Measurements from ENCODE around the gene ZNF384. TPM values are rescaled to one million over a fixed set of nuclear protein-coding genes. Genes with fewer than 3 reads are reported as not detected.

Gene ZNF384
- total and polyA plus RNA-seq, 10 of the 15 experiments (the other 5 are each of a cell fraction or from before 2014, with no cell fraction given), result 0.46 to 81.5 (median 30.5) TPM

GRCh38 chr12:6723607-6724408 lies 34.6 kb upstream of the ZNF384 start, which contains the start of gene COPS7A (continued):
- TF ChIP-seq USF1 (IDR thresholded peaks at IDR 0.05; ENCODE audit: borderline replicate concordance, extremely low read length, insufficient read depth, low read depth, low read length), result peak; percentile 93
- no peak for TF ChIP-seq BCL3 (IDR thresholded peaks at IDR 0.05; ENCODE audit: borderline replicate concordance, insufficient read depth, low read depth, low read length, poor library complexity, severe bottlenecking)
- peak; percentile 79 for TF ChIP-seq TCF3 (IDR thresholded peaks at IDR 0.05; ENCODE audit: borderline replicate concordance, insufficient read depth, low read depth, low read length)
- peak; percentile 98 for TF ChIP-seq GABPA (IDR thresholded peaks at IDR 0.05; ENCODE audit: low read depth)
- TF ChIP-seq KAT2A (conservative IDR thresholded peaks at IDR 0.05; ENCODE audit: control insufficient read depth, low read depth, low read length), result no peak
- TF ChIP-seq SMARCA5 (IDR thresholded peaks at IDR 0.05), result no peak
- TF ChIP-seq ZBED1 (IDR thresholded peaks at IDR 0.05; ENCODE audit: borderline replicate concordance), result no peak; the same call in 1 of the 2 replicates
- peak; percentile 59 for TF ChIP-seq SREBF2 (IDR thresholded peaks at IDR 0.05; ENCODE audit: low read length)
- TF ChIP-seq SKIL (IDR thresholded peaks at IDR 0.05; ENCODE audit: low read depth, poor library complexity, severe bottlenecking), result peak; percentile 80
- TF ChIP-seq RBBP5 (conservative IDR thresholded peaks at IDR 0.05), result no peak
- no peak; the same call in 1 of the 2 replicates for TF ChIP-seq BRCA1 (IDR thresholded peaks at IDR 0.05; ENCODE audit: low read depth, low read length)
- TF ChIP-seq RELA (IDR thresholded peaks at IDR 0.05; ENCODE audit: borderline replicate concordance, partially characterized antibody), result peak; percentile 9
- no peak for TF ChIP-seq KDM1A (IDR thresholded peaks at IDR 0.05; ENCODE audit: borderline replicate concordance)
- no peak for TF ChIP-seq ZNF217 (IDR thresholded peaks at IDR 0.05)
- peak; percentile 44 for TF ChIP-seq MEF2B (IDR thresholded peaks at IDR 0.05; ENCODE audit: partially characterized antibody, poor library complexity, severe bottlenecking)
- TF ChIP-seq ZBTB40 (IDR thresholded peaks at IDR 0.05; ENCODE audit: borderline replicate concordance), result peak; percentile 100
- TF ChIP-seq CBX5 (IDR thresholded peaks at IDR 0.05; ENCODE audit: low read depth), result no peak
- TF ChIP-seq PML (IDR thresholded peaks at IDR 0.05; ENCODE audit: low read length), result peak; percentile 78; the same call in 1 of the 2 replicates
- TF ChIP-seq NFYA (IDR thresholded peaks at IDR 0.05; ENCODE audit: borderline replicate concordance, low read depth, low read length), result no peak
- no peak for TF ChIP-seq NFXL1 (IDR thresholded peaks at IDR 0.05; ENCODE audit: borderline replicate concordance)
- 0 out of 2 replicates have a peak, but pooled peaks have one; percentile 30 for TF ChIP-seq JUND (IDR thresholded peaks at IDR 0.05; ENCODE audit: low read depth, low read length)
